ENCODE results near the gene FAM81A. TPM values are rescaled to one million over a fixed set of nuclear protein-coding genes. Genes with fewer than 3 reads are reported as not detected.
"Not testable (repeated sequence)": the region's sequence is repeated elsewhere in the genome, so short reads cannot be mapped to it uniquely, and the experiment has no call there.

FAM81A gene
- total RNA-seq, 2 donors from 2014 or later = 0.14 to 0.71 TPM

DNA sequence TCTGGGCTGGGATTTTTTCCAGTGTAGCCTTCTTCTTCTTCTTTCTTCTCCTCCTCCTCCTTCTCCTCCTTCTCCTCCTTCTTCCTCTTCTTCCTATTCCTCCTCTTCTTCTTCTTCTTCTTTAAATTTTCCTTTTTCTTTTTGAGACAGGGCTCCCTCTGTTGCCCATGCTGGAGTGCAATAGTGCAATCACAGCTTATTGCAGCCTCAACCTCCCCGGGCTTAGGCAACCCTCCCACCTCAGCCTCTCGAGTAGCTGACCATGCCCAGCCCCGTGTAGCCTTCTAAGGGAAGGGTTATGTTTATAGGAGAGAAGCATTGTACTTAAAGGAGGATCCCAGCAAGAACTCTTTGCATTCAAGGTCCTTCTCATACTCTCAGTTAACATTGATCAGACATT is 41.3 kb upstream of the FAM81A start:
- no peaks in the 10 kb centered on the region for H3K27me3 ChIP-seq (replicated peaks; ENCODE audit: insufficient read depth)
- H3K9me3 ChIP-seq = no peaks in the 10 kb centered on the region
- TF ChIP-seq, protein P1, sequence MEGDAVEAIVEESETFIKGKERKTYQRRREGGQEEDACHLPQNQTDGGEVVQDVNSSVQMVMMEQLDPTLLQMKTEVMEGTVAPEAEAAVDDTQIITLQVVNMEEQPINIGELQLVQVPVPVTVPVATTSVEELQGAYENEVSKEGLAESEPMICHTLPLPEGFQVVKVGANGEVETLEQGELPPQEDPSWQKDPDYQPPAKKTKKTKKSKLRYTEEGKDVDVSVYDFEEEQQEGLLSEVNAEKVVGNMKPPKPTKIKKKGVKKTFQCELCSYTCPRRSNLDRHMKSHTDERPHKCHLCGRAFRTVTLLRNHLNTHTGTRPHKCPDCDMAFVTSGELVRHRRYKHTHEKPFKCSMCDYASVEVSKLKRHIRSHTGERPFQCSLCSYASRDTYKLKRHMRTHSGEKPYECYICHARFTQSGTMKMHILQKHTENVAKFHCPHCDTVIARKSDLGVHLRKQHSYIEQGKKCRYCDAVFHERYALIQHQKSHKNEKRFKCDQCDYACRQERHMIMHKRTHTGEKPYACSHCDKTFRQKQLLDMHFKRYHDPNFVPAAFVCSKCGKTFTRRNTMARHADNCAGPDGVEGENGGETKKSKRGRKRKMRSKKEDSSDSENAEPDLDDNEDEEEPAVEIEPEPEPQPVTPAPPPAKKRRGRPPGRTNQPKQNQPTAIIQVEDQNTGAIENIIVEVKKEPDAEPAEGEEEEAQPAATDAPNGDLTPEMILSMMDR (IDR thresholded peaks at IDR 0.05) = no peak
- no peak overlapping the region for H3K27ac ChIP-seq
- no peak for ATAC-seq (ENCODE audit: insufficient number of reproducible peaks, low FRiP score, low read depth)
- H3K4me3 ChIP-seq = no peak overlapping the region
- no peak for DNase-seq (ENCODE audit: low spot score)
- H3K36me3 ChIP-seq = no peaks in the 10 kb centered on the region
- no peaks in the 10 kb centered on the region for H3K4me1 ChIP-seq (ENCODE audit: control insufficient read depth in 1 of 2, low read depth in 2 of 2)

DNA sequence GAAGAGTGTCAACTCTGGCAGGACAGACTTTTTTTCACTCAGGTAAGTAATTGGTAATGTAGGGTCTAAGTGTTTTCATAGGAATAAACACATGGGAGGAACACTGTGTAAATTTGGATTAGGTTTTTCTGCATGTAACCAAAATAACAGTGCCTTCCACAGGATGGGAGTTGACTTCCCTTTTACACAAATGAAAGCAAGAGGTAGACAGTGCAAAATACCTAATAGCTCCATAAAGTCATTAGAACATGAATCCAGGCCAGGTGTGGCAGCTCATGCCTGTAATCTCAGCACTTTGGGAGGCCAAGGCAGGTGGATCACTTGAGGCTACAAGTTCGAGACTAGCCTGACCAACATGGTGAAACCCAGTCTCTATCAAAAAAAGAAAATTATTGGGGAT is 39.8 kb upstream of the FAM81A start:
- TF ChIP-seq, protein P1 (IDR thresholded peaks at IDR 0.05) = no peak
- no peaks in the 10 kb centered on the region for H3K27me3 ChIP-seq (replicated peaks; ENCODE audit: insufficient read depth)
- no peak overlapping the region for H3K4me3 ChIP-seq
- H3K4me1 ChIP-seq (ENCODE audit: control insufficient read depth in 1 of 2, low read depth in 2 of 2) = no peaks in the 10 kb centered on the region
- no peaks in the 10 kb centered on the region for H3K36me3 ChIP-seq
- no peak overlapping the region for H3K27ac ChIP-seq
- H3K9me3 ChIP-seq = no peaks in the 10 kb centered on the region
- DNase-seq (ENCODE audit: low spot score) (no peak), ATAC-seq (ENCODE audit: insufficient number of reproducible peaks, low FRiP score, low read depth) (no peak)

DNA sequence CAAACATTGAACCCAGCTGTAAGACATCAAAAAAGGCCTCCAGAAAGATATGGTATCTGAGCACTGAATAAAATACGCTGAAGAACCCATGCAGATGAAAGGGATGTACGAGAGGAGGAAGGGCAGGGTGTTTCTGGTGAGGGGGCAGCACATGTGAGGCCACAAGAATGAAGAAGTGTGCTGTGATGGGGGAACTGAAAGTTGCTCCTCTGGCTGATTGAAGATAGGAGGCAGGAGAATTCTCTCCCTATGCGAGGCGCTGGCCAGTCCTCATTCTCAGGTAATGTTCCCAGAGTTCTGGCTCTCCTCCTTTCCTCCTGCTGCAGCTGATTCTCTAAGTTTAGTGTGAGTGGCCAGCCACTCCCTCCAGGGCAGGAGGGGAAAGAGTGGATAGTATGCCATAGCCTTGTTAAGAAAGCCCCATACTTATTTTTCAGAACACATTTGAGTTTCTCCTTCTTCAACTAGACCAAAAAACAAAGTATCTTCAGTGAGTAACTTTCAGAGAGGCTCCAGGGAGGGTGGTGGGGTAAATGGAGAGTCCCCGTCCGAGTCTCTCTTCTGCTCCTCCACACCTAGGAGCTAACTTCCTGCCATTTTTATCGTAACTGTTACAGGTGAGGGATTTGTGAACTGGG is 38.4 kb upstream of the FAM81A start:
- H3K27ac ChIP-seq = no peak overlapping the region
- no peaks in the 10 kb centered on the region for H3K27me3 ChIP-seq (replicated peaks; ENCODE audit: insufficient read depth)
- no peaks in the 10 kb centered on the region for H3K4me1 ChIP-seq (ENCODE audit: control insufficient read depth in 1 of 2, low read depth in 2 of 2)
- ATAC-seq (ENCODE audit: insufficient number of reproducible peaks, low FRiP score, low read depth) (no peak), DNase-seq (ENCODE audit: low spot score) (no peak)
- no peaks in the 10 kb centered on the region for H3K36me3 ChIP-seq
- H3K9me3 ChIP-seq = no peaks in the 10 kb centered on the region
- H3K4me3 ChIP-seq = no peak overlapping the region
- TF ChIP-seq, protein P1 (IDR thresholded peaks at IDR 0.05) = no peak

DNA sequence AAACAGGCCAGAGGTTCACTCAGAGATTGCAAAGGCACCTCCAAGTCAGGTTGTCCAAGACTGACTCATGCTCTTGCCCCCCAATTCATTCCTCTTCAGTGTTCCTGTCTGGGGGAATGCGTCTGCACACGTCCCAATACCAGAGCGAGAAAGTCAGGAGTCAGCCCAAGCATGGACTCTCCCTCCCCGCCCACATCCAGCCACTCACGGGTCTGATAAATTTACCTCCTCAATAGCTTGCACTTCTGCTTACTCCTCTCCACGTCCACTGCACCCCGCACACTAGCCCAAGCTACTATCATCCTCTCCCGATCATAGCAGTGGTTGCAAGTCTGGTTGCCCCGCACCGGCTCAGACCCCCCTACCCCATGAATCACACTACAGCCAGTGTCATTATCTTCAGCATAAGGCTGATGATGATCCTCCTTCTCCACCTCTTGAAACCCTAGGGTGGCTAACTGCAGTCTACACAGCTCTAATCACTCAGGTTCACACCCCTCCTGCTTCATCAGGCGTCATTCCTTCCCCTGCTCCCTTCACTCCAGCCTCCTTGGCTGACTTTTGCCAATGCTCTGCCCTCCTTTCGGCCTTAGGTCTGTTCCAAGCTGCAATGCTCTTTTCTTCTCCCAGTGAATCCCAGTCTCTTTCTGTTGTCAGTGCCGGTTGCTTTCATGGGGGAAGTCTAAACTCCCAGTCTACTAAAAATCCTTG is 37.7 kb upstream of the FAM81A start:
- no peaks in the 10 kb centered on the region for H3K9me3 ChIP-seq
- ATAC-seq (ENCODE audit: insufficient number of reproducible peaks, low FRiP score, low read depth) (no peak), DNase-seq (ENCODE audit: low spot score) (no peak)
- no peaks in the 10 kb centered on the region for H3K4me1 ChIP-seq (ENCODE audit: control insufficient read depth in 1 of 2, low read depth in 2 of 2)
- no peaks in the 10 kb centered on the region for H3K27me3 ChIP-seq (replicated peaks; ENCODE audit: insufficient read depth)
- TF ChIP-seq, protein P1 (IDR thresholded peaks at IDR 0.05) = no peak
- H3K27ac ChIP-seq = no peak overlapping the region
- H3K4me3 ChIP-seq = no peak overlapping the region
- H3K36me3 ChIP-seq = no peaks in the 10 kb centered on the region

DNA sequence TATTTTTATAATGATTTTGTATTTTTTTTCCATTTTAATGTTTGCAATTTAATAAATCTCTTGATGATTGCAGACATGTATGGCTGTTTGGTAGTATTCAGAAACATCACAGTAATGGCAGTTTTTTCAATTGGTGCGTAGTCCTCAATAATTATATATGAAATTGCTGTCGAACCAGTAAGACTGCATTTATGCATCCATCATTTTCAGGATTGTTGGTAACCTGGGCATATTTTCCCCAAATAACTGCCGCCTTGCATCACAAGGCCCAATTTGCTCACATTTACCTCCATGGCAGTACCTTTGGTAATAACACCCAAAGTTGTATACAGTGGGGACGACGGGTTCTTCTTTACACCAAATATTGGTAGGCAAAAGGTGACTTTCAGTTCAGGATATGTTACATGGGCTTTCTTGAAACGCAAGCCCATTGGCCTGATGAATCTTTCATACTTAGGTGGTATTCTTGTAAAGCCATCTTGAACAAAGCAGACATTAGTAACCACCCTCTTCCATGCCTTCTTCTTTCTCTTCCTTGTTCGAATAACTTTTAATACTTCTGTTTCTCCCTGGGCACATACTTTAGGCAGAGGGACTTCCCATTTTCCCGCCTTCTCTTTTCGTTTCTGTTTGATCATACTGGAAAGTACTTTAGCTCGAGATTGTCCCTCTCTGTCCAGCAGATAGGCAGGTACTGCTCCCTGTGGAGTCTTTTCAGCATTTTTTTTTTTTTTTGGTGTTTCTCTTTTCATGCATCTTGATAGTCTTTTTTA is 36.7 kb upstream of the FAM81A start:
- H3K27ac ChIP-seq; H3K36me3 ChIP-seq; H3K4me1 ChIP-seq (ENCODE audit: control insufficient read depth in 1 of 2, low read depth in 2 of 2); ATAC-seq (ENCODE audit: insufficient number of reproducible peaks, low FRiP score, low read depth); H3K9me3 ChIP-seq; H3K4me3 ChIP-seq; H3K27me3 ChIP-seq (replicated peaks; ENCODE audit: insufficient read depth); DNase-seq (ENCODE audit: low spot score): not testable (repeated sequence)
